CD4-positive, alpha-beta T cell treated with Interleukin-1 beta for 1 hour (primary cell): ENCODE results near the gene BCL6.

Experiments used
- DNase-seq, 2 donors: peaks; one replicate each; pipeline ENCODE4 v3.0.0-alpha.2; 2020 to 2022

BCL6 gene

GRCh38 chr3:187738331-187739093, 6.8 kb downstream of the BCL6 start:
- DNase-seq: peak; percentile 66 to 74

GRCh38 chr3:187738071-187738330, 7.3 kb downstream of the BCL6 start:
- no peak for DNase-seq

- DNase-seq: peak; percentile 42 to 48
Observed at GRCh38 chr3:187737368-187738070, 7.7 kb downstream of the BCL6 start.

- no peak for DNase-seq
Observed at GRCh38 chr3:187737006-187737367, 8.3 kb downstream of the BCL6 start.

- DNase-seq: peak in 1 of 2 donors; percentile 27
Observed at GRCh38 chr3:187736418-187736871, 8.8 kb downstream of the BCL6 start.

- DNase-seq: no peak
Observed at GRCh38 chr3:187735837-187736236, 9.4 kb downstream of the BCL6 start.

GRCh38 chr3:187735383-187735782, 9.9 kb downstream of the BCL6 start:
- DNase-seq: no peak

GRCh38 chr3:187734841-187735240, 10.4 kb downstream of the BCL6 start:
- no peak for DNase-seq

- DNase-seq: no peak
Observed at GRCh38 chr3:187733371-187733770, 11.9 kb downstream of the BCL6 start.

- DNase-seq: no peak
Observed at GRCh38 chr3:187729598-187729997, 15.7 kb downstream of the BCL6 start.

GRCh38 chr3:187728940-187729583, 16.2 kb downstream of the BCL6 start:
- DNase-seq: no peak

GRCh38 chr3:187728248-187728647, 17.0 kb downstream of the BCL6 start:
- no peak for DNase-seq

GRCh38 chr3:187726564-187726963, 18.7 kb downstream of the BCL6 start:
- DNase-seq: no peak

GRCh38 chr3:187725653-187726370, 19.5 kb downstream of the BCL6 start:
- no peak for DNase-seq

- no peak for DNase-seq
Observed at GRCh38 chr3:187725224-187725623, 20.0 kb downstream of the BCL6 start.

- DNase-seq: no peak
Observed at GRCh38 chr3:187722206-187722612, 23.1 kb downstream of the BCL6 start.

GRCh38 chr3:187721055-187721454, 24.2 kb downstream of the BCL6 start:
- DNase-seq: no peak

- DNase-seq: no peak
Observed at GRCh38 chr3:187720337-187720670, 25.0 kb downstream of the BCL6 start.

GRCh38 chr3:187719628-187720336, 25.5 kb downstream of the BCL6 start:
- DNase-seq: no peak

- DNase-seq: no peak
Observed at GRCh38 chr3:187718802-187719201, 26.5 kb downstream of the BCL6 start.

- DNase-seq: no peak
Observed at GRCh38 chr3:187717572-187717971, 27.7 kb downstream of the BCL6 start.

GRCh38 chr3:187714404-187714979, 30.8 kb downstream of the BCL6 start:
- DNase-seq: peak; percentile 69 to 81

GRCh38 chr3:187713504-187713903, 31.8 kb downstream of the BCL6 start:
- peak in 1 of 2 donors; percentile 66 for DNase-seq
